ENCODE results near the gene SLFN12L.
"Not testable (repeated sequence)": the region's sequence is repeated elsewhere in the genome, so short reads cannot be mapped to it uniquely, and the experiment has no call there.

GRCh38 chr17:35454035-35454434, 83.4 kb downstream of the SLFN12L start:
- TF ChIP-seq RCOR1 (IDR thresholded peaks at IDR 0.05; ENCODE audit: low read length); POLR2AphosphoS5 (IDR thresholded peaks at IDR 0.05; ENCODE audit: low read depth, low read length); CTCF (IDR thresholded peaks at IDR 0.05); CHD2 (IDR thresholded peaks at IDR 0.05; ENCODE audit: low read length, partially characterized antibody); GATA2 (CRISPR knock-in tag; IDR thresholded peaks at IDR 0.05): not testable (repeated sequence)
- TF ChIP-seq, protein P1, sequence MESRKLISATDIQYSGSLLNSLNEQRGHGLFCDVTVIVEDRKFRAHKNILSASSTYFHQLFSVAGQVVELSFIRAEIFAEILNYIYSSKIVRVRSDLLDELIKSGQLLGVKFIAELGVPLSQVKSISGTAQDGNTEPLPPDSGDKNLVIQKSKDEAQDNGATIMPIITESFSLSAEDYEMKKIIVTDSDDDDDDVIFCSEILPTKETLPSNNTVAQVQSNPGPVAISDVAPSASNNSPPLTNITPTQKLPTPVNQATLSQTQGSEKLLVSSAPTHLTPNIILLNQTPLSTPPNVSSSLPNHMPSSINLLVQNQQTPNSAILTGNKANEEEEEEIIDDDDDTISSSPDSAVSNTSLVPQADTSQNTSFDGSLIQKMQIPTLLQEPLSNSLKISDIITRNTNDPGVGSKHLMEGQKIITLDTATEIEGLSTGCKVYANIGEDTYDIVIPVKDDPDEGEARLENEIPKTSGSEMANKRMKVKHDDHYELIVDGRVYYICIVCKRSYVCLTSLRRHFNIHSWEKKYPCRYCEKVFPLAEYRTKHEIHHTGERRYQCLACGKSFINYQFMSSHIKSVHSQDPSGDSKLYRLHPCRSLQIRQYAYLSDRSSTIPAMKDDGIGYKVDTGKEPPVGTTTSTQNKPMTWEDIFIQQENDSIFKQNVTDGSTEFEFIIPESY (IDR thresholded peaks at IDR 0.05; ENCODE audit: borderline replicate concordance, low read depth): not testable (repeated sequence)
